Islet of Langerhans (tissue), 1 donor: ENCODE results near the gene COL1A1.

ENCODE experiments used
- FAIRE-seq: peaks from one replicate; lab custom pipeline; 2011; peaks lifted over from hg19 to GRCh38; lab: Jason Lieb, UNC

The COL1A1 gene

GRCh38 chr17:50153650-50154575 lies 47.5 kb downstream of the COL1A1 start:
- FAIRE-seq, result no peak

GRCh38 chr17:50152736-50153135 lies 48.7 kb downstream of the COL1A1 start:
- no peak for FAIRE-seq

GRCh38 chr17:50151937-50152547 lies 49.4 kb downstream of the COL1A1 start:
- FAIRE-seq, result no peak

- FAIRE-seq, result no peak
Measured at GRCh38 chr17:50151041-50151936, 50.1 kb downstream of the COL1A1 start.

- no peak for FAIRE-seq
Measured at GRCh38 chr17:50150354-50151040, 50.9 kb downstream of the COL1A1 start, which contains the start of gene PPP1R9B. PPP1R9B (minus strand) TSS chr17:50150677; CDS start chr17:50150513, 164 bp downstream.

- no peak for FAIRE-seq
Measured at GRCh38 chr17:50149417-50150353, 51.7 kb downstream of the COL1A1 start.

- FAIRE-seq, result no peak
Measured at GRCh38 chr17:50149091-50149416, 52.4 kb downstream of the COL1A1 start.

- no peak for FAIRE-seq
Measured at GRCh38 chr17:50148226-50149090, 53.0 kb downstream of the COL1A1 start.

GRCh38 chr17:50147841-50148225 lies 53.6 kb downstream of the COL1A1 start:
- no peak for FAIRE-seq

- FAIRE-seq, result no peak
Measured at GRCh38 chr17:50146927-50147665, 54.3 kb downstream of the COL1A1 start.

- no peak for FAIRE-seq
Measured at GRCh38 chr17:50146230-50146926, 55.1 kb downstream of the COL1A1 start.

GRCh38 chr17:50145532-50146229 lies 55.8 kb downstream of the COL1A1 start:
- no peak for FAIRE-seq

GRCh38 chr17:50144845-50145531 lies 56.4 kb downstream of the COL1A1 start:
- FAIRE-seq, result no peak

- no peak for FAIRE-seq
Measured at GRCh38 chr17:50144355-50144754, 57.1 kb downstream of the COL1A1 start.

- no peak for FAIRE-seq
Measured at GRCh38 chr17:50143461-50144176, 57.8 kb downstream of the COL1A1 start.

GRCh38 chr17:50141745-50142110 lies 59.7 kb downstream of the COL1A1 start:
- no peak for FAIRE-seq
